Esophagus (tissue), 2 donors: ENCODE data around the gene SELENOM. TPM values are rescaled to one million over a fixed set of nuclear protein-coding genes. Genes with fewer than 3 reads are reported as not detected.

Experiments used
- H3K27ac ChIP-seq, 2 donors: one replicate each; pipeline ENCODE4 v1.5.1; 2013; ENCODE audit warnings: low read depth in 2 of 2, mild to moderate bottlenecking in 2 of 2, inconsistent platforms in 1 of 2, low read length in 1 of 2, moderate library complexity in 1 of 2
- H3K27me3 ChIP-seq, 2 donors: one replicate each; pipeline ENCODE4 v1.6.1; 2013; ENCODE audit warnings: low read length in 2 of 2, control low read depth in 1 of 2, mild to moderate bottlenecking in 1 of 2; ENCODE audit not compliant: insufficient read depth in 2 of 2, control insufficient read depth in 1 of 2
- H3K36me3 ChIP-seq, 2 donors: one replicate each; pipeline ENCODE4 v1.6.1; 2013; ENCODE audit warnings: low read length in 1 of 2; ENCODE audit not compliant: control insufficient read depth in 2 of 2, insufficient read depth in 2 of 2
- H3K4me1 ChIP-seq, 2 donors: one replicate each; pipeline ENCODE4 v1.6.1; 2013; ENCODE audit warnings: low read length in 1 of 2; ENCODE audit not compliant: control insufficient read depth in 2 of 2, insufficient read depth in 2 of 2
- H3K4me3 ChIP-seq, 2 donors: one replicate each; pipeline ENCODE4 v1.5.1; 2013; ENCODE audit warnings: low read length in 2 of 2, mild to moderate bottlenecking in 2 of 2, low read depth in 1 of 2, moderate library complexity in 1 of 2
- H3K9me3 ChIP-seq, 2 donors: one replicate each; pipeline ENCODE4 v1.6.1; 2013; ENCODE audit warnings: mild to moderate bottlenecking in 2 of 2, low read depth in 1 of 2, low read length in 1 of 2, moderate library complexity in 1 of 2; ENCODE audit not compliant: control insufficient read depth in 2 of 2, insufficient read depth in 1 of 2
- WGBS, 2 donors: extraction: QIAGEN DNeasy Blood & Tissue Kit; methylation state at CpG; one replicate each; pipeline ENCODE4 v1.1.7; 2013; 5-methylcytosine and 5-hydroxymethylcytosine counted together
- polyA plus RNA-seq, 2 donors: library from polyadenylated mRNA; stranded (reverse); fragments of 200-250 nt; gene quantifications; one replicate each; pipeline ENCODE4 v1.2.3, GENCODE V29; 2013
- donor health status: healthy with polysubstance abuse.
- donor health status: Bipolar disorder and iron deficiency.

SELENOM gene
- polyA plus RNA-seq, 2 donors = 41.1 to 127 TPM

DNA sequence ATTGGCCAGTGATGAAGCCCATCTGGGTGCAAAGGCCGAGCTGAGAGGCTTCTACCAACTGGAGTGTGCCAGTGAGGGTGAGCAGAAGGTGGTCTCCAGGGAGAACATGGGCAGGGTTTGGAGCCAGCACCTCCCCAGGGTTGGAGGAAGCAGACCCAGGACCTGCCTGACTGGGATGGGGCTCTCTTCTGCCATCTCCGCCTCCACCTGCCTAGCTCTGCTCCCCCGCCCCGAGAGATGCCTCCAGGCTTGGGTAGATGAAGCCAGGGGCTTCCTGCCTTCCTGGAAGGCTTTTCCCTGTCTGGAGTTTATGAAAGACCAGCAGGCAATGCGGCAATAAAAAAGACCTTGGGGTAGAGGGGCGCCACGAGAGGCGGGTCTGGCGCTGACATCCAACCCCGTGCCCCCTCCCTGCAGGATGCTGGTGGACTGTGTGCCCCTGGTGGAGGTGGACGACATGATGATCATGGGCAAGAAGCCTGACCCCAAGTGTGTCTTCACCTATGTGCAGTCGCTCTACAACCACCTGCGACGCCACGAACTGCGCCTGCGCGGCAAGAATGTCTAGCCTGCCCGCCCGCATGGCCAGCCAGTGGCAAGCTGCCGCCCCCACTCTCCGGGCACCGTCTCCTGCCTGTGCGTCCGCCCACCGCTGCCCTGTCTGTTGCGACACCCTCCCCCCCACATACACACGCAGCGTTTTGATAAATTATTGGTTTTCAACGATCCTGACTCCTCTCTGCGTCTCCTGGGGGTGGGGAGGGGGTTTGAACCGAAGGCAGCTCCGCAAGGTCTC lies 3.3 kb downstream of the SELENOM start:
- peak overlapping the region; percentile 72 to 79 for H3K27ac ChIP-seq
- no peaks in the 10 kb centered on the region for H3K9me3 ChIP-seq
- peaks cover 0 to 8% of the 10 kb centered on the region in 2 donors for H3K4me1 ChIP-seq
- no peaks in the 10 kb centered on the region for H3K27me3 ChIP-seq
- WGBS, 2 donors = 66 to 72% methylated on average over 33 of the region's 33 CpGs
- H3K36me3 ChIP-seq = peaks cover 0 to 11% of the 10 kb centered on the region in 2 donors
- no peak overlapping the region for H3K4me3 ChIP-seq

DNA sequence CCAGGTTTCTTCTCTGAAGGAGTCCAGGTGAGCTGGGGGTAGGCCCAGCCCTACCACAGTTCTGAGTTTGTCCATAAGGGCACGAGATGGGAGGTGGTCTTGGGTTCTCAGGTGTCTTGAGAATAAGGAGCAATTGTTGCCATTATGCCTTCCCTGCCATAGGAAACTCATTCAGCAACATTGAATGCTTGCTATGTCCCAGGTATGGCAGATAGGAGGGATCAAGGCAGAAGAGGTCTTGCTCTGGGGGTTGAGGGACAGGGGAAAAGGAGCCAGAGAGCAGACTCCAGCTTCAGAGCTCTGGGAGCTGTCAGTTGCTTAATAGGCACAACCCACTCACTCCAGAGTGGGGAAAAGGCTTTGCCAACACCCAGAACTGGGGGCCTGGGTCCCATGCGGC lies 4.3 kb downstream of the SELENOM start:
- H3K9me3 ChIP-seq = no peaks in the 10 kb centered on the region
- no peaks in the 10 kb centered on the region for H3K27me3 ChIP-seq
- H3K4me3 ChIP-seq = no peak overlapping the region
- peaks cover 0 to 13% of the 10 kb centered on the region in 2 donors for H3K36me3 ChIP-seq
- peak overlapping the region; percentile 72 to 79 for H3K27ac ChIP-seq
- peaks cover 3 to 8% of the 10 kb centered on the region in 2 donors for H3K4me1 ChIP-seq
- 76 to 80% methylated on average over 2 of the region's 2 CpGs for WGBS, 2 donors

DNA sequence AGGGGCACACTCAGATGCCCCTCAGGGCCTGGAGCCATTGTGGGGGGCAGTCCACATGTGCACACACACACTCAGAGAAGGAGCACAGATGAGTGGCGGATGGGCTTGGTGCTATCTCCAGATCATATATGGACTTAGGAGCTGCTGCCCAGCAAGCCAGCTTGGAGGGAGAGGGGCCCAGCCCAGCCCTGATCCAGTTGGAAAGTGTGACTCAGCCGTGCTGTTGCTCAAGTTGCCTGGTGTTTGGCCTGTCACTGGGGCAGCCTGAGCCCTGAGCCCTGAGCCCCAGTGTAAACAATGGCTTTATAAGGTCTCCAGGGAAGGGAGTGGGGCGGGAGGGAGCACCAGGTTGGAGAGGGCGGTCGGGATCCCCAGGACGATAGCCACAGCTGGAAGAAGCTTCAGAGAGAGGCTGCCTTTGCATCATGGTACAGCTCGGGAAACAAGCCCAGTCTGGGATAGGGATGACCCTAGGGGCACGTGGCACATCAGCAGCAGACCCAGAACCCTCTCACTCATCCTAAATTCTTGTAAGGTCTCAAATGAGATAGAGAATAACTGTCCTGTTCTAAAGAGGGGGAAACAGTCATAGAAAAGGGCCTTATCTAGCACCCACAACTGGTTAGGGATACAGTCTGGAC lies 4.8 kb downstream of the SELENOM start:
- Histone ChIP-seq H3K27me3 (no peaks in the 10 kb centered on the region), H3K27ac (peak overlapping the region; percentile 85), H3K9me3 (no peaks in the 10 kb centered on the region), H3K36me3 (peaks cover 0 to 17% of the 10 kb centered on the region in 2 donors), H3K4me3 (no peak overlapping the region), H3K4me1 (peaks cover 3 to 8% of the 10 kb centered on the region in 2 donors)
- 58 to 62% methylated on average over 8 of the region's 8 CpGs for WGBS, 2 donors

- H3K36me3 ChIP-seq = peaks cover 0 to 25% of the 10 kb centered on the region in 2 donors
- WGBS, 2 donors = 93 to 94% methylated on average over 17 to 18 of the region's 18 CpGs
Observed at GRCh38 chr22:31100762-31101525, 6.4 kb downstream of the SELENOM start.

DNA sequence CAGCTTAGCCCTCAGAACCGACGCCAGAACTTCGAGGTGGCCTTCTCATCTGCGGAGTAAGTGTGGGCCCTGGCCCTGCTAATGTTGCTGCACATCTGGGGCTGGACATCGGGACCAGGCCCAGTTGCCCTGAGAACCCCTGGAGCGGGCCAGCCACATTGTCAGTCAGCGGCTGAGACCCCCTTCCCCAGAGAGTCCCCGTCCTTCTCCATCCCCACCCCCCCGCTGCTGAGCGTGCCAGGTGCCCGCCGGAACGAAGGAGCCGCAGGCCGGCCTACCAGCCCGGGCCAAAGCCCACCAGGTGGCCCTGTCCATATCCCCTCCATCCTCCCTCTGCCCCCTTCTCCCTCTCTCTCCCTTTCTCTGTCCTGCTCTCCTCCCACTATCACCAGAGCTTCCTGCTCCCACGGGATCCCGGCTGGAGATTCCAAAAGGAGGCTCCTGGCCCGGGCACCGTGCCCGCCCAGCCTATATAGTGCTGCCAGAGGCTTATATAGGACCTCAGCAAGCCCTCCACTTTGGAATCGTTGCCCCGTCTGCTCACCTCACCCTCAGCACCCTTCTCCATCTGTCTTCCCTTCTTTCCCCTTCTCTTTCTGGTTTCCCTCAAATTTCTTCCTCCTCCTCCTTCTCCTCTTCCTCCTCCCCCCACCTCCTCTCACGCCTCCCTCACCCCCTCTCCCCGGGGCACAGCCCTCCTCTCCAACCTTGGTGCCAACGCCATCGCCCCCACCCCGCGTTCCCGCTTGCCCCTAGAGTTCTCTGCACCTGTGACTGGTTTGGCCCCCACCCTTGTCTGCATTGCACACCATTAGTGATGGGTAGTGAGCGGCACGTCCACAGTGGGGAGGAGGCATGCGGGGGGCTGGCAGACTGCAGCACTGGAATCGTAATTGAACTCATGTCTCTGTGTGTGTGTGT lies 7.3 kb downstream of the SELENOM start:
- Histone ChIP-seq H3K27me3 (no peaks in the 10 kb centered on the region), H3K27ac (peak overlapping the region; percentile 51 to 62), H3K4me3 (no peak overlapping the region), H3K4me1 (peaks cover 3 to 9% of the 10 kb centered on the region in 2 donors), H3K9me3 (no peaks in the 10 kb centered on the region), H3K36me3 (peaks cover 0 to 28% of the 10 kb centered on the region in 2 donors)
- 90 to 91% methylated on average over 30 to 34 of the region's 34 CpGs for WGBS, 2 donors

More at GRCh38 chr22:31100762-31101525, 6.4 kb downstream of the SELENOM start:
- Histone ChIP-seq H3K4me1 (peaks cover 3 to 9% of the 10 kb centered on the region in 2 donors), H3K27me3 (no peaks in the 10 kb centered on the region), H3K4me3 (no peak overlapping the region), H3K9me3 (no peaks in the 10 kb centered on the region), H3K27ac (peak overlapping the region; percentile 29 to 65)

- H3K36me3 ChIP-seq = peaks cover 0 to 31% of the 10 kb centered on the region in 2 donors
- no peak overlapping the region for H3K4me3 ChIP-seq
- no peaks in the 10 kb centered on the region for H3K27me3 ChIP-seq
- WGBS, 2 donors = 84 to 92% methylated on average over 6 of the region's 6 CpGs
- peaks cover 3 to 9% of the 10 kb centered on the region in 2 donors for H3K4me1 ChIP-seq
- H3K9me3 ChIP-seq = no peaks in the 10 kb centered on the region
- H3K27ac ChIP-seq = peak overlapping the region; percentile 51 to 73
Observed at GRCh38 chr22:31099386-31099785, 8.0 kb downstream of the SELENOM start.

GRCh38 chr22:31098632-31099110 lies 8.7 kb downstream of the SELENOM start:
- Histone ChIP-seq H3K4me1 (peaks cover 3 to 7% of the 10 kb centered on the region in 2 donors), H3K27ac (peak overlapping the region; percentile 60 to 73), H3K27me3 (no peaks in the 10 kb centered on the region), H3K9me3 (no peaks in the 10 kb centered on the region), H3K36me3 (peaks cover 0 to 33% of the 10 kb centered on the region in 2 donors), H3K4me3 (no peak overlapping the region)
- 73 to 74% methylated on average over 36 of the region's 36 CpGs for WGBS, 2 donors

DNA sequence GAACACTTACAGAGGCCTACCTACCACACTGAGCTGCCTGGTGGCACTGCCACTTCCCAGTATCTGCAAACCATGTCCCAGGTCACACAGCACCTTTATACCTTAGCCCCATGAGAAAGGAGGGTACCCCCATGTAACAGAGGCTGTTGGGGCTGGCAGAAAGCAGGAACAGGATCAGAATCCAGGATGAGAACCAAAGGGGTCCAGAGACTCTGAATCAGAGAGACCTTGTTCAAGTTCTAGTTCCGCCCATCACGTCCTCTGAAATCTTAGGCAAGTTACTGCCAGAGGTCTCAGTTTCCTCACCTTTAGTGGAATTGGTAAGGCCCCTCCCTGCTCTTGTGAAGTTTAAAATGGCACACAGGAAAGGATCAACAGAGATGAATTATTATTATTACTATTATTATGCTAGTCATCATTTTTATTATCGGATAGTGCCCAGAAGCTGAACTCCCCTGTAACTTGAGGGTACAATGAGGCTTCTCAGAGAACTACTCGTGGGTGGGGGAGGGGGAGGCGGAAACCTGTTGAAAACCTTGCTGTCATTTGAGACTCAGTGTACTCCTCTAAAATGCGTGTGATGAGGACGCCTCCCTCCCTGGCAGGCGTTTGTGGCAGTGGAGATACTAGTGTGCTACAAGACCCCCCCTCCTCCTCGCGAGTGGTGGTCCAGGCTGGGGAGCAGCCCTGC lies 9.3 kb downstream of the SELENOM start:
- no peaks in the 10 kb centered on the region for H3K9me3 ChIP-seq
- no peak overlapping the region for H3K4me3 ChIP-seq
- H3K36me3 ChIP-seq = peaks cover 0 to 29% of the 10 kb centered on the region in 2 donors
- H3K27me3 ChIP-seq = no peaks in the 10 kb centered on the region
- 77 to 82% methylated on average over 10 of the region's 10 CpGs for WGBS, 2 donors
- peaks cover 3 to 7% of the 10 kb centered on the region in 2 donors for H3K4me1 ChIP-seq
- peak overlapping the region; percentile 60 to 68 for H3K27ac ChIP-seq
